Measurements from ENCODE around the gene RAP1A.
A peak's percentile ranks its signal among the peaks of the same experiment; 100 is the strongest.

RAP1A gene

DNA sequence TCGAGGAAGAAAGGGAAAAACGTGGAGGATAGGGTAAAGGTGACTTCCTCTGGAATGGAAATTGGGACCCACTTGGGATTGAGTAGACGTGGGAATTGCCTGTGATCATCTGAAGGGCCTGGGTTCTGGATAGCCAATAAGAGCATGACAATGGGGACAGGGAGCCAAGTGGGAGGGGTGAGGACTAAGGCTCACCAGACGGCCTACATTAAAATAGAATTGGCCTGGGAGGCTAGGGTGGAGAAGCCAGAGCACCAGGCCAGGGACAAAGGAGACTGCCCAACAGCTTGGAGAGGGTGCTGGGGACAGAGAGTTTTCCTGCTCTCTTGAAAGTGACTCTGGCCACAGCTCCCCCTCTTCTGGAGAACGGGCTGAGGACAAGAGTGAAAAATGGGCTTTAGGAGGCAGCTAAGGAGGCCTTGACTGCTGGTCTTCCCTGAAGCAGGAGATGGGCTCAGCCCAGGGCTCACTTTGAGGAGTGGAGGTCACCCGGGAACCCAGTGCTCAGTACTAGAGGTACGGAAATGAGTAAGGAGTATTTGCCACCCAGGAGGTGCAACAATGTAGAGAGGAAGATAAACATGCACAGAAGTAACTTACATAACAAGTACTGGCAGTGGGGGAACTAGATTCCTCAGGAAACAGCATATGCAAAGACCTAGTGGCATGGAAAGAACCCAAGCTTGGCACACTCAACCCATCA lies 100.8 kb downstream of the RAP1A start:
- DNase-seq (ENCODE audit: low spot score) = peak; percentile 29

DNA sequence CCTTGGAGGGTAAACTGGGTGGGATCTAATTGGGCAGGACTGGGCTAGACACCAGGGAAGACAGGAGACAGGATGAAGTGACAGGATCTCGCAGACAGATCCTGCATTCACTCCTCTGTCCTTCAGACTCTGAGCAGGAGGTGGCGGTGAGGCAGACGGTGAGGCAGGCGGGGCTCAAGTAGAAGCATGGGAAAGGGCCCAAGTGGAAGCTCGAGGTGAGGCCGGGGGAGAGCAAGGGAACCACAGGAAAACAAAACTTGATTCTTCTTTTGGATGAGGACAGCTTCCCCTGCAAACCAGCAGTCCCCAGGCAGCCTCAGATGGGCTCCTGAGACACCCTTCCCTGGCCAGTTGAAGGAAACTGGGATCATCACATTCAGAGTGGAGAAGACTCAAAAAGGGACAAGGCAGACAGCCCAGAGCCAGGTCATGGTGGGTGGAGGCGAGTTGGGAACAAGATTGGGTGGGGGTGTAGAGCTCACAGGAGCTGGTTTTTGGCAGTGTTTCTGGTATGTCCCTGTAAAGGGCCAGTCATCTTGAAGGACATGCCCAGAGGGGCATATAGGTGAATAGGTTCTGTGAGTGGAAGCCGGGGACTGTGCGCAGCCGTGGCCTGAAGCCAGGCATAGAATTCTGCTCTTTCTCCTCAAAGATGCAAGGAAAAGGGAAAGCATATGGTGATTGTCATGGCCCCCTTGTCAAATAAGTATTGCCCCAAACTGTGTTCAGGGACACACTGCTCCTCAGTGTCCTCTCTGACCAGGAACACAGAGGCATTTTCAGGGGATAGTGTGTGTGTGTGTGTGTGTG lies 101.6 kb downstream of the RAP1A start:
- DNase-seq (ENCODE audit: low spot score) = no peak

DNA sequence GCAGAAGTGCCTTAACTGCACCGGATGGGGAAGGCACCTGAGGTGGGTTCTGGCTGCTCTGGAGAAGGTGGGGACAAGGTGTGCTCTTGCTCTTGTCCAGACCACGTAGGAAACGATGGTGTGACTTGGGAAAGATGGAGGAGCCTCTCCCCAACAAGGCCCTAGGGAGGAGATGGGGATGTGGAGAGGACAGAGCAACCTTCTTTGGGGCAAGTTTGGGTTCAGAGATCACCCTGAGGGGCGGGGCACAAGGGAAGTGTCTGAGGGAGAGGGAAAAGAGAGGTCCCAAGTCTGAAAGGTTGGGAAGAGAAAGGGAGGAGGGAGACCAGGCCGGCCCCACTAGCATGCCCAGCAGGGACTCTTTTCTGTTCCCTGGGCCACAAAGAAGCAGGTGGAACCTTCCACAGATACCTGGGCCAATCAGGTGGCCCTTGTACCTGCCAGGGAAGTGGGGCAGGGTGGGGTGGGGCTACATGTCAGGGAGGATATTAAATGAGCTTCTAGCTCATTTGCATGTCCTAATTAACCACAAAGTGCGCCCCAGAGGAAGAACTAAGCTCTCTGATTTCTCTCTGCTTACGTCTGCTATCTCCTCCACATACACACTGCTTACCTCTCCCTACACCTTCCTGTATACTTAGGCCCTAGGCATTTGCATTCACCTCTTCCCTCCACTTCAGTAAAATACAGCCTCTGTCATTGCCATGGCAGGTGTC lies 103.7 kb downstream of the RAP1A start:
- no peak for DNase-seq (ENCODE audit: low spot score)

DNA sequence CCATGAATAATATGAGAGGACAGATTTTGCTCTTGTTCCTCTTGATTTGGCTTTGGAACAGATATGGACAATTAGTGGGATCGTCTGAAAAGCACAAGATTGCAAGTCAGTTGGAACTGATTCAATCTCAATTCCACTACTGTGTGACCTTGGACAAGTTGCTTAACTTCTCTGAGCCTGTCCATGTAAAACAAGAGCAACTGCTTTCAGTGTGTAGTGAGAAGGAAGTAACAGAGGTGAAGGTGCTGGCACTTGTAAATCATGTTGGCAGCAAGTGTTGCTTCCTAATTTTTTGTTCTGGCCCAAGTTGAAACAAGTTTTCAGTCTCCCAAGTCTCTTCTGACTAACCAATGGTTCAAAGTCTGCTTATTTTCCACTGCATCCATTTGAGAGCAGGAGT lies 104.3 kb downstream of the RAP1A start:
- no peak for DNase-seq (ENCODE audit: low spot score)

DNA sequence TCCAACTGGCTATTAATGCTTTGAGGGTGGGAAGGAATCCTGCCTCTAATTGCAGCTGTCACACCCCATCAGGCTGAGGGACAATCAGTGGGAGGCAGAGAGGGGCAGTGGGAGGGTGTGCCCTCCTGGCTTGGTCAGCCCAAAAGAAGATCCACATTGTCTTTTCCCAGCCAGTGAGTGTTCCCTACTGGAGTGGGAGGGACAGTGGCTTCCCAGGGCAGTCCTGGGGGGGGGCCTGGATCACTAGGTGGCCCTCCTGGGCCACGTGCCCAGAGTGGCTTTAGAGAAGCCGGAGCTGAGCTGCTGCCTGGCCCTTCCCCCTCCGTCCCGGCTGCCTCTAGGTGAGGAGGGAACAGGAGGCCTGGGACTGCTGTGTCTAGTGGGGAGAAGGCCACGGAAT lies 105.6 kb downstream of the RAP1A start:
- no peak for DNase-seq (ENCODE audit: low spot score)

DNA sequence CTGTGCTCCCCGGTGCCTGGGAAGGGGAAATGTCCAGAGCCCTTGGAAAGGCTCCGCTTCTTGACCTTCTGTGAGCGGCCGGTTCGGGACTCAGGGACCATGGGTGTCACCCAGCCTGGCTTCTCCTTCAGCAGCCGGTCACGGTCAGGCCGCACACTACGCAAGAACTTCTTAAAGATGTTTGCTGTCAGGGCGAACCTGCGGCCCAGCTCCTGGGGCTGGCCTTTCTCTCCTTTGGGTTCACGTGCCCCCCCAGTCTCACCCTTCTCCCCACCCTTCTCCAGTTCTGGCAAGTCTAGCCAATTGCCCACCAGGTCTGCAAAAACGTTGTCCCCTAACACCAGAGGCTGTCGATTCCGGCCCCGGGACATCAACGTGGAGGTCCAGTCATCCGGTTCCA lies 107.5 kb downstream of the RAP1A start:
- DNase-seq (ENCODE audit: low spot score) = no peak

DNA sequence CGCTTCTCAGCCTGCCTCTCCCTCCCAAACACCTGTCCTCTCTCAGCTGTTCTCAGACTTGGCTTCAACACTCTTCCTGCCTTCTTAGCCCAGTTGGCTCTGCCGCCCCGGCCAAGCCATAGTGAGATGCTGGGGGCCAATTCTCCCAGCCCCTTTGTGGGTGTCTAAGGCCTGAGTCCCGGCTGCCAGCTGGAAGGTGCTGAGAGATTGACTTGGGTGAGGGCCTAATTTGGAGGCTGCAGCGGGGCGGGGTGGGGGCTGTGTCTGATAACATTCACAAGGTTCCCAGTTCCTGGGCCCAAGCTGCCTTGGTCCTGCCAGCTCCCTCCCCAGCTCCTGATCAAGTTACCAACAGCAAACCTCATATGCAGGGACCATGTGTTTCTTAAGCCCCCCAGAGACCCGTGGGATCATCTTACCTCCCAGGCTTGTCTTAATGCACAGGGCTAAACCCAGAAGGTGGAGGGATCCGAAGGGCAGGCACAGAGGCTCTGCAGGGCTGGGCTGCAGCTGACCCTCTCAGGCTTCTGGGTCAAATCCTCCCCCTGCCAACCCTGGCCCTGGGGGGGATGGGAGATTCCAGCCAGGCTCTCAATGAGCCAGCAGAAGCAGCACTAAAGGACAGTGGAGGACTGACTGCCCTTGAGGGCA lies 109.8 kb downstream of the RAP1A start:
- no peak for DNase-seq (ENCODE audit: low spot score)

DNA sequence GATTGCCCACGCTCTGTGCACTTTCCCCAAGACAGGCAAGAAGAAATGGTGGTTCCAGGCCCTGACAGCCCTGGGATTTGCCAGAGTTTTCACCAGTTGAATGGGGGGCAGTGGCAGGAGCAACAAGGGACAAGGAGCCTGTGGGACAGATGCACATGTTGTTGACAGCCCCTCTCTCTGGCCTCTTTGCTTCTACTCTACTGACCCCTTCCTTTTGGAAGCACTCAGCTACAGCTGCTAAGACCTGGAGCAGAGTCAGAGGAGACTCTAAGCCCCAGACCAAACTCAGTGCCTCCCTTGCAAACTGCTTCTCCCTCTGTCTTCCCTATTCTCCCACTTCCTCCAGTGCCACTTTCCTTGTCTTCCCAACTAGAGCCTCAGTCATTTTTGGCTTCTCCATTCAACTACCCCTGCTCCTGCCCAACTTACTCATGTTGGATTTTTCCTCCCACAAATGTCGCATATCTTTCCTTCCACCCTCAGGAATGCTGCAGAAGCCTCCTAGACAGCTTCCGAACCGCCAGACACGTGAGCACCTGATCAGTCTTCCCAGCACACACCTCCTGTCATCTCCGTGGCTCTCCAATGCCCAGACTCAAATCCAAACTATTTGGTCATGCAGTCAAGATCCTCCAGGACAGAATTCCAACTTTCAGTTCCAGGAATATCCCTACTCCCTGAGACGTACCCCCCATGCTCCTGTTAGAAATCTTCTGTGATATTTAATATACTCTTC lies 110.5 kb downstream of the RAP1A start:
- DNase-seq (ENCODE audit: low spot score) = no peak

DNA sequence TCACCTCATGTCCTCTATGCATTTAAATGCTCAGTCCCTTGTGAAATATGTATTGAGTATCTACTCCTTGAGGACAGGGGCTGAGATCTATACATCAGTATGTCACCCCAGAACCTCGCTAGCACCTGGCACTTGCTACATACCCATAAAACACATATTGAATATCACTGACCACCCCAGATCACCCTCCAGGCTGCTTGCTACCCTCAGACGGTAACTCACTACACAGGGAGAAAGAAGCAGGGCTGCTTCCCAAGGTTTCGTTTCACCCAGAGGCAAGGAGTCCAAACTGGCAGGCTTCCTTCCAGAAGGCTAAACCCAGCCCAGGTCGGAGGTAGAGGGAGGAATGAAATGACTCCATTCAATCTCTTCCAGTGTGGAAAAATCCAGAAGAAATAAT lies 111.1 kb downstream of the RAP1A start:
- no peak for DNase-seq (ENCODE audit: low spot score)

DNA sequence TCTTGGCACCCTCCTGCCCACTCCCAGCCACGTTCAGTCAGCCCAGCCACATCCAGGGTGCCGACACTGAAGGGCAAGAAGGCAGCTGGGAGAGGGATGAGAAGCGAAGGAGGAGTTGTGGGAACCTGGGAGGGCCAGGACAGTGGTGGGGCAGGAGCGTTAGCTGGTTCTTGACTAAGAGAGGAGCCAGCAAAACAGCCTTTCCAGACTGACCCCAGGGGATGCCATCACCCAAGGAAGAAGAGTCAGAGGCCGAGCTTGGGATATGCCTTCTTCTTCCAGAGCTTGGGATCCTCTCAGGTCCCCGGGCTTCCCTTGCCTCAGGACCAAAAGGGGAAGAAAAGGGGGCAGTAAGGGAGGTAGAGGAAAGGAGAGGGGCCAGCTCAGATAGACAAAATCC lies 112.4 kb downstream of the RAP1A start:
- DNase-seq (ENCODE audit: low spot score) = no peak

DNA sequence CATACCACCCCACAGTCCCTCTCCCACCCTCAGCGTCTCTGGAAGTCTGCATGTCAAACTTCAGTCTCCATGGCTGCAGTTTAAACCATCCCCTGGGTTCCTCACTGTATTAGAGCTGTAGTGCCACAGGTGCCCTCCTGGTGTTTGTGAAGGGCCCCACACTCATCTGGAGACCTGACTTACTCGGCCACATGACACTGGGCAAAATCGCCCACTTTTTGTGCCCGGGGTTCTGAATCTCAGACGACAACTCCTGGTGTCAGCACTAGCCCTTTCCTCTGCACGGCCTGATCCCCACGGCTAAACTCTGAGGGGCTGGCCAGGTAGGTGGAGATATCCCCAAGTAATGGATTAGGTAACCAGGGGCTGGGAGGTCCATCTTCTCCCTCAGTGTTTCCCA lies 113.1 kb downstream of the RAP1A start:
- no peak for DNase-seq (ENCODE audit: low spot score)

DNA sequence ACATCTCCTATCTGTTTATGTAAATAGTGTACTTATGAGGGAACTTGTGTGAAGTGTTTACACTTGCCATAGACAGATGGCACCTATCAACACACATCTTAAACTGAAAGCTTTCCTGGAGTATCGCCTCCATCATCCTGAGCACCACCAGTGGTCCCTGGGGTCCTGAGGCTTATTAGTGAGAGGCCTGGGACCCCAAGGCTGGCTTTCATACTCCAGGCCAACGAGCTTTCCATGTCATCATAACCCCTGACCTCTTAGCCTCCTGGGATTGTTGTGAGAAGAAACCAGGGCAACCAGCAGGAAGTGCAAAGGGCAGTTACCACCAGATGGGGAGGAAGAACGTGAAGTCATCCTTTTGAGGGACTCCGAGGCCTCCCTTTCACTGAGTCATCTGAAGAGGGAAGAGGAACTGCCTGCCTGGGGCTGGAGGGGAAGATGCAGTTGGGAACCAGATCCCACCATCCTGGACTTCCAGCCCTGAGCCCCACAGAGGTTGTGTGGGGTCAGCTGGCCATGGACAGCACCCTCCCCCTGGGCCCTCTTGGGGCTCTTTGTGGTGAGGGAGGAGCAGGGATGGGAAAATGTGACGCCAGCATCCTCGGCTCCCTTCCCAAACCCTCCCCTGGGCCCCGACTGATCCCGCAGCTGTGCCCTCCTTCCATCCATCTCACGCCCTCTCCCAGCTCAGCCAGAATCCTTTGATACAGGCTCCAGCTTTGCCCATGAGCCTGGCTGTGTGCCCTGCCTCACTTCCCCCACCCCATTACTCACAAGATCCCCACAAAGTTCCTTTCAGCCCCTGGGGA lies 113.8 kb downstream of the RAP1A start:
- DNase-seq (ENCODE audit: low spot score) = no peak

DNA sequence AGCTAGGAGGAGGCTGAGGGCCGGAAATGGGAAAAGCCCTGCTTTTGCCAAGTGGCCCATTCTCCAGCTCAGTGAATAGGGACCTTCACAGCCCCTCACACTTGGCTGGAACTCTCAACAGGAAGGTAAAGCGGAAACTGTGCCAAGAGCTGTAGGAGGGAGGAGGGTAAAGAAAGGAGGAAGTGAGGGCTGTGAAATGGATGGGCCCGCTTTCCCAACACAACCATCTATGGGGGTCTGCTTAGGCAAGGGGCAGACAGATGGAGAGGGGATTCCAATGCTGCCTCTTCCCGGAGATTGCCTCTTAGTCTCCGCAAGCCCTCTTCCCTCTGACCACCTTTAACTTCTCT lies 114.4 kb downstream of the RAP1A start:
- DNase-seq (ENCODE audit: low spot score) = no peak

DNA sequence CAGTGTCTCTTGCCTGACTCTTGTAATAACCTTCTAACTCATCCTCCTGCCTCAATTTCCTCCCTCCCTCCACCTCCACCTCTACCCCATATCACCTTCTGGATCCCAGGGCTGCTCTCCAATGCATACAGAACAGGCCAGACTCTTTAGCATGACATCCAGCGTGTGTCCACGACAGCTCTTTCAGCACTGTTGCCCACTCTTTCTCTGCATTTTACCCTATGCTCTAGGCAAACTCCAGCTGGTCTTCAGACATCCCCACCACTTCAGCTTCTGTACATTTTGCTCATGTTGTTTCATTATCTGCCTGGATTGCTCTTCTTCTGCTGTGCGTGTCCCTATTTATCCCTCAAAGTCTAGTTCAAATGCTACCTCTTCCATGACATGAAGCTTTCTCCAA lies 114.8 kb downstream of the RAP1A start:
- DNase-seq (ENCODE audit: low spot score) = no peak

DNA sequence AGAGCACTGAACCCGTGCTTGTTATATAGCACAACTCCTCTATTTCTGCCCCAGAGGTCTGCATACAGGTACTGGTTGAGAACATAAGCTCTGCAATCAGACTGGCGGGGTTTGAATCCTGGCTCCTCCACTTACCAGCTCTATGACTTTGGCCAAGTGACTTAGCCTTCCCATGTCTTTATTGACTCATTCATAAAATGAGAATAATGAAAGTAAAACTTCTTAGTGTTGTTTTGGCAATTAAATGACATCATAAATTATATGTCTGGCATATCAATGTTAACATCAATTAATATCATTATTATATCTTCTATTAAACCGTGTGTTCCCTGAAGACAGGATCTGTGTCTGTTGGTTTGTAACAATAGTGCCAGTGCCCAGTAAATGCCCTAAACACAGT lies 115.3 kb downstream of the RAP1A start:
- no peak for DNase-seq (ENCODE audit: low spot score)

DNA sequence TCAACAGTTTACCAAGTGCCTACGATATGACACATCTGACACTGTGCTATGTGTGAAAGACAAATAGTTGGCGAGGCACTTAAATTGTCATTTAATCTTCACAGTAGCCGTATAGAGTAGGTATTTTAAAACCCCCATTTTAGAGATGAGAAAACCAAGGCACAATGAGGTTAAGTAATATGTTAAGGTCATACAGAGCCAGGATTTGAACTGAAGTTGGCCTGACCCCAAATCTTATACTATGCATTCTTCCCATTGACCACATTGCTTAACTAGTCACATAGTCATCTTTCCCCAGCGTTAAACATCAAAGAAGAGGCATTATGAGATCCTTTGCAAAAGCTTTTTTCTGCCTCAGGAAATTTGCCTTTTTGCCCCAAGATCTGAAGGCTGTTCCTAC lies 115.7 kb downstream of the RAP1A start:
- DNase-seq (ENCODE audit: low spot score) = no peak

DNA sequence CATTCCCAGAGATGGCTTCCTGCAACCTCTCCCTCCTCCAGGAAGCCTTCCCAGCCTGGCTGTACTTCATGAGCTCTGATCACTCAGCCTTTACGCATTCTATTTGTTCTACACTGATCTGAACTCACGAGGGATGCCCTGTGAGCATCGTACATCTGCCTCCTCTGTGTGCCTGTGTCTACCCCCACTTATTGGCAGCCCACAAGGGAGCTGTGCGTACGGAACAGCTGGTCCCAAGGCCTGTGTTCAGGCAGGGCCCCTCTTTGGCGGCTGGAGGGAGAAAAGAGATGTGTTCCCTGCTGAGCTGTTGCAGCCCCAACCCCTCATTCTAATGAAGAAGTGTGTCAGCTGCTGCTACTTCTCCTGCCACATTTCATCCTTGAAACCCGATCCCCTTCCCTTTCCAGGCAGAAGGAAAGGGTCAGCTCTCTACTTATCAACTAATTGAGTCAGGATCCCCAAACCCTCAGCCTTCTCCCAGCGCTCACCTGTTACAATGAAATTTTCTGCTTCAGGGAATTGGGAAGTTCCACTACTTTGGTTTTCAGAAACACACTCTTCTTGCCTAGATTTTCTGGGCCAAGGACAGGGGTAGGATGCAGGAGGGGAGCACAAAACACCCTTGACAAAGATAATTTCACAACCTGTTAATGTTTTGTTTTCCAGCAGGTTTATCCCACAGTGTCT lies 116.4 kb downstream of the RAP1A start:
- DNase-seq (ENCODE audit: low spot score) = no peak

DNA sequence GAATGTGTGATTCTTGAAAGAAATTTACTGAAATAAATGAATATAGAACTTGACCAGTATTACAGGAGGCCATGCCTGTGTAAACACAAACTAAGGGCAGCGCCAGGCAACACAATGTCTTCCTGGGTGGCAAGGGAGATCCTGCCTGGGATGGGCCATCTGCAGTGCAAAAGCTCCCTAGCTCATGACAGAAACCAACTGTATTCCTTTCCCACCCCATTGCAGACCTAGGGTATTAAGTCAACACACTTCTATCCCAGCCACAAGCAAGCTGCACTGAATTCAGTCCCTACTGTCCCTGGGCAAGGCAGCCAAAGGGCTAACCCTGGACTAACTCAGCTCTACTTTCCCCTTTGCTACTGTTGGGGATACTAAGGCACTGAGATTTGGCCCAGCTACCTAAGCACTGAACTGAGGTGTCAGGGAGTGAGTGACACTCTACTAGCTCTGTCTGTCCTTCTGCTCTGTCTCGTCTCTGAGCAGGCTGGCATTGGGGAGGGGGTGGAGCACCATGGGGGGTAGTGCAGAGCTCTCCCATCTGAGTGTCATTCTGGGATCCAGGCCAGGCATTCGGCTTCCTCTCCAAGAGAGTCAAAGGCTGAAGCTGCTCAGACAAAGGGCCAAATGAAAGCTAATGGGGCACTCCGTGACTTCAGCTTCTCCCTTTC lies 117.1 kb downstream of the RAP1A start:
- DNase-seq (ENCODE audit: low spot score) = no peak

DNA sequence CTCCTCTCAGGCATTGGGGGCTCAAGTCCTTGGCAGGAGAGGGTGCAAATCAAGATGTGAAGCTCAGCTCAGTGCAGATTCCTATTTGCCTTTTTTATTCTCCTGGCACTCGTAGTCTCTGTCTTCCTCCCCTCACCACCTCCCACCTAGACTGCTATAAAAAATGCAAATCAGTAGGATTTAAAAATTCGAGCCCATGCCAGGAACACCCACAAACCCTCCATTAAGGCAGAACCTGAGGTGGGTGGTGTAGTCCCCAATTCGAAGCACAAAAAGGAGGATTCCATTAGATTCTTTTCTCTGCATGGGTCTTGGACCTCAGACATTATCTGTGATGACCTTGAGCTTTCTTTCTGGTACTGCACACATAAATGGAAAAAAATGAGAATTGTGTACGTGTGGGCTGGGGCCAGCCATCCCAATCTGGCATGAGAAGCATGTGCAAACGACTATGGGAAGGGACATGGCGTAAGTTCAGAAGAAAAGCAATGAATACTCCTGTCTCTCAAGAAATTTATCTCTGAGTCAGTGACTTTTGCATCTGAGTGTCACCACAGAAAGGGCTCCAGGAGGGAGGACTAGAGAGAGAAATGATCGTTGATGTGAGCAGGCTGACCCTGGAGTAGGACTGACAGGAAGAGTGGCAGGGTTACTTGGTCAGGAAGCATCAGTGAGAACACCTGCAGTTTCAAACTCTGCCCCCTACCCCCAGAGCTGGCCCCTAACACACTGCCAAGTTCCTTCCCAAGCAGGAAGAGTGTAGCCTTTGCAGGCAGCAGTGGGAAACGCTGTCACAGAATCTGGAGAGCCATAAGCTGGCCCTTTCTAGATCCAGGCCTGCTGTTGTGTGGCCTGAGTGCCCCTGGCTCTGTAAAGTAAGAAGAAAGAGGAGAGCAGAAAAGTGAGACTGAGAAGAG lies 117.9 kb downstream of the RAP1A start:
- DNase-seq (ENCODE audit: low spot score) = no peak

Data from cerebellar cortex (tissue), 1 donor.